HG03469 (cell line): ENCODE data around the gene ATP2A3.

Source experiments
- ATAC-seq: cut with Tn5 transposase; IDR thresholded peaks from one replicate; pipeline ENCODE4 v1.9.1; 2021; ENCODE audit warnings: mild to moderate bottlenecking, moderate library complexity, moderate number of reproducible peaks; ENCODE audit not compliant: unreplicated experiment

The ATP2A3 gene

GRCh38 chr17:3929764-3930163 is 34.5 kb downstream of the ATP2A3 start:
- ATAC-seq = no peak

- ATAC-seq = no peak
Measured at GRCh38 chr17:3929181-3929580, 35.1 kb downstream of the ATP2A3 start.

GRCh38 chr17:3928406-3928805 is 35.8 kb downstream of the ATP2A3 start:
- no peak for ATAC-seq

GRCh38 chr17:3927628-3928340 is 36.5 kb downstream of the ATP2A3 start:
- ATAC-seq = no peak

GRCh38 chr17:3926860-3927627 is 37.2 kb downstream of the ATP2A3 start:
- no peak for ATAC-seq

- no peak for ATAC-seq
Measured at GRCh38 chr17:3925684-3926485, 38.4 kb downstream of the ATP2A3 start.

- ATAC-seq = no peak
Measured at GRCh38 chr17:3924512-3925350, 39.5 kb downstream of the ATP2A3 start.

- no peak for ATAC-seq
Measured at GRCh38 chr17:3923466-3924190, 40.6 kb downstream of the ATP2A3 start.

GRCh38 chr17:3922765-3923164 is 41.5 kb downstream of the ATP2A3 start:
- ATAC-seq = no peak

GRCh38 chr17:3921502-3922319 is 42.5 kb downstream of the ATP2A3 start:
- ATAC-seq = no peak

- no peak for ATAC-seq
Measured at GRCh38 chr17:3921006-3921405, 43.2 kb downstream of the ATP2A3 start.

GRCh38 chr17:3919123-3919624 is 45.1 kb downstream of the ATP2A3 start:
- ATAC-seq = no peak

- ATAC-seq = no peak
Measured at GRCh38 chr17:3918372-3919122, 45.7 kb downstream of the ATP2A3 start.

- no peak for ATAC-seq
Measured at GRCh38 chr17:3917391-3917931, 46.8 kb downstream of the ATP2A3 start.

- ATAC-seq = no peak
Measured at GRCh38 chr17:3916825-3917224, 47.4 kb downstream of the ATP2A3 start.

- no peak for ATAC-seq
Measured at GRCh38 chr17:3915995-3916696, 48.1 kb downstream of the ATP2A3 start, which contains the start of gene P2RX1. P2RX1 (minus strand) TSS chr17:3916465; CDS start chr17:3916225, 240 bp downstream.

GRCh38 chr17:3915581-3915994 is 48.6 kb downstream of the ATP2A3 start:
- no peak for ATAC-seq
